GM12873 (cell line): Measurements from ENCODE around the gene TMX1.

ENCODE experiments used
- TF ChIP-seq, protein P1 (sequence below): IDR thresholded peaks from 2 replicates; pipeline ENCODE4 v1.5.1; 2012; ENCODE audit warnings: low read depth, mild to moderate bottlenecking, moderate library complexity, low read length, control low read depth; ENCODE audit not compliant: insufficient read depth; ENCODE audit errors: missing control alignments

TMX1 gene, protein sequence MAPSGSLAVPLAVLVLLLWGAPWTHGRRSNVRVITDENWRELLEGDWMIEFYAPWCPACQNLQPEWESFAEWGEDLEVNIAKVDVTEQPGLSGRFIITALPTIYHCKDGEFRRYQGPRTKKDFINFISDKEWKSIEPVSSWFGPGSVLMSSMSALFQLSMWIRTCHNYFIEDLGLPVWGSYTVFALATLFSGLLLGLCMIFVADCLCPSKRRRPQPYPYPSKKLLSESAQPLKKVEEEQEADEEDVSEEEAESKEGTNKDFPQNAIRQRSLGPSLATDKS

DNA sequence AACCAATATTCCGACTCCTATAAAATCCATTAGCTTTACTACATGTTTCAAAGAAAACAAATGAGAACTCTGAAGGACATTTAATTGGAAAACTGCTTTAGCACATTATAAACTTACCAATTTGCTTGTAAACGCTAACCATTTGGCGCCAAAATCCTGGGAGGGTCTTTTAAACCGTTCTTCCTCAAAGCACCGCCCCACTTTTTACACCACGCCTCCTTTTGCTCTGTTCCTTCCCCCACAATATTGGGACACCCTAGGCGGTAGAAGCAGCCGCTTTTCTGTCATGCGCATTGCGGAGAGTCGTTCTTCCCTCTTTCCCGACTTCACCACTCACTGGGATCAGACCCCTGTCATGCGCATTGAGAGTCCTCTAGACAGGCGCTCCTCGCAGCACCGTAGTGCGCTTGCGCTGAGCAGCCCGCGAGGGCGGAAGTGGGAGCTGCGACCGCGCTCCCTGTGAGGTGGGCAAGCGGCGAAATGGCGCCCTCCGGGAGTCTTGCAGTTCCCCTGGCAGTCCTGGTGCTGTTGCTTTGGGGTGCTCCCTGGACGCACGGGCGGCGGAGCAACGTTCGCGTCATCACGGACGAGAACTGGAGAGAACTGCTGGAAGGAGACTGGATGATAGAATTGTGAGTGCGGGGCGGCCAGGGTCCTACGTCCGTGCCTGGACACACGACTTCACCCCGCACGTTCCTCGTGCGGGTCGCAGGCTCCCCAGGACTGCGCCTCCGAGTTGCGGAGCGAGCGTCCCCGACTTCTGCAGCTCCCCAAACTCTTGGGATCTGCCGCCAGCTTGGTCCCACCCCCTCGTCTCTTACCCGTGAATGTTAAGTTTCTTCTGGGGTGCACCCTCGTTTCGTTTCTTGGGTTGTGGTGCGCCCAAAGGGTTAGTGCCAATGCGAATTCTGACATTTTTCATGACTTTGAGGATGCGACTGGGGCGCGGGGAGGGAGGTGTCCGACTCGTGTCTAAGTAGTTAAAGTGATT lies at the start of gene TMX1:
Gene TMX1 (plus strand): TSS at position 435 of the 991 bp plus-strand sequence. CDS start 46 bp downstream, at position 481.
- TF ChIP-seq, protein P1, sequence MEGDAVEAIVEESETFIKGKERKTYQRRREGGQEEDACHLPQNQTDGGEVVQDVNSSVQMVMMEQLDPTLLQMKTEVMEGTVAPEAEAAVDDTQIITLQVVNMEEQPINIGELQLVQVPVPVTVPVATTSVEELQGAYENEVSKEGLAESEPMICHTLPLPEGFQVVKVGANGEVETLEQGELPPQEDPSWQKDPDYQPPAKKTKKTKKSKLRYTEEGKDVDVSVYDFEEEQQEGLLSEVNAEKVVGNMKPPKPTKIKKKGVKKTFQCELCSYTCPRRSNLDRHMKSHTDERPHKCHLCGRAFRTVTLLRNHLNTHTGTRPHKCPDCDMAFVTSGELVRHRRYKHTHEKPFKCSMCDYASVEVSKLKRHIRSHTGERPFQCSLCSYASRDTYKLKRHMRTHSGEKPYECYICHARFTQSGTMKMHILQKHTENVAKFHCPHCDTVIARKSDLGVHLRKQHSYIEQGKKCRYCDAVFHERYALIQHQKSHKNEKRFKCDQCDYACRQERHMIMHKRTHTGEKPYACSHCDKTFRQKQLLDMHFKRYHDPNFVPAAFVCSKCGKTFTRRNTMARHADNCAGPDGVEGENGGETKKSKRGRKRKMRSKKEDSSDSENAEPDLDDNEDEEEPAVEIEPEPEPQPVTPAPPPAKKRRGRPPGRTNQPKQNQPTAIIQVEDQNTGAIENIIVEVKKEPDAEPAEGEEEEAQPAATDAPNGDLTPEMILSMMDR, result no peak

DNA sequence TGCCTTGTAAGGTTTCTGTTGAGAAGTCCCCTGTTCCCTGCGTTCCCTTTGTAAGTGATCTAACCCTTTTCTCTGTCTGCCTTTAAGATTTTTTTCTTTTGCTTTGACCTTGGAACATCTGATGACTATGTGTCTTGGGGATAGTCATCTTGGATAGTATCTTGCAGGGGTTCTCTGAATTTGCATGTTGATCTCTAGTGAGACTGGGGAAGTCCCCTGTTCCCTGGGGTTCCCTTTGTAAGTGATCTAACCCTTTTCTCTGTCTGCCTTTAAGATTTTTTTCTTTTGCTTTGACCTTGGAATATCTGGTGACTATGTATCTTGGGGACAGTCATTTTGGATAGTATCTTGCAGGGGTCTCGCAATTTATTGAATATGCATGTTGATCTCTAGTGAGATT lies 38.2 kb upstream of the TMX1 start:
- TF ChIP-seq, protein P1, result no peak

DNA sequence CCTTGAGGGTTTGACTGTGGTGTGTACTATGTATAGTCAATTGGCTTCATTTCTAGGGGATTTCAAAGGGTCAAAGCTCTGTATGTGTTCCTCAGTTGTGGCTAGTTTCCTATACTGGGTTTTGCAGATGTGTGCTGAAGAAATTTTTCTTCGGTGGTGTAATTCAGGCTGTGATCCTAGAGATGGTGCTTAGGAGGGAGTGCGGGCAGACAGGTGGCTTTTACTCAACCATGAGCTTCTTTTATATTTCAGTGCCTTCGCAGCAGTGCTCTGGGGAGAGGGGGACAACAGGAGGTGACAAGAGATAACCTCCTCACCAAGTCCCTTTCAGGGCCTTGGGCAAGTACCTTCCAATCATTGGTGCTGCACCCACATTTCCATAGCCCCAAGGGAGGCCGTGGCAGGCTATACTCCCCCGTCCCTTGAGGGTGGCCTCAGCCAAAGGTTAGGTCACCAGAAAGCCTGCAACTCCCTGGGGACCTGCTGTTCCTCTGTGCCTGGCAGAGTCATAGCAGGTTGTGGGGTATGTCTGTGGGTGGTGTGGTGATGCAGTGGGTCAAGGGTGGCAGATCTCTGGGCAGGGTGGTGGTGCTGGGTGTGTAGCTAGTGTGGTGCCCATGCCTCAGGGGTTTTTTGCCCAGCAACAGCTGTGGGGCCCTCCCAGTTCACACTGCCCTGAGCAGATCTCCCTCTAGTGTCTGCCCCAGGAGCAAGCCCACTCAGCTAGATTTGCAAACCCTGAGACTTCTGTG lies 37.0 kb upstream of the TMX1 start:
- TF ChIP-seq, protein P1, result peak; percentile 57

DNA sequence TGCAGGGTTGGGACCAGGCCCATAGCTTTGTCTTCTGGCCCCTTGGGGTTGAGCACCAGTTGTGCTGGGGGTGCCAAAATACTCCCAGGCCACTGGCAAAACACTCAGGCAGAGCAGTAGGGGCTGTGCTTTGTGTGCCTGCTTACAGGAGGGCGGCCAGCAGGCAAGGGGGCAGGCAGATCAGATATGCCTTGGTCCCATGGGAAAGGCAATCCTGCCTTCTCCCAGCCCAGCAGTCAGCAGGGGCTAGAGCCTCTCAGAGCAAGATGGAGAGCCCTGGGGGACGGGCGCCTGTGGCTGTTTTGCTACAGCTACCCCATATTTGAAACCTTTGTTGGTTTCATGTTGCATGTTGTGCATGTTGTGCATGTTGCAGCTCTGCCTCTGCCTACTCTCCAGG lies 36.2 kb upstream of the TMX1 start:
- TF ChIP-seq, protein P1, result no peak

DNA sequence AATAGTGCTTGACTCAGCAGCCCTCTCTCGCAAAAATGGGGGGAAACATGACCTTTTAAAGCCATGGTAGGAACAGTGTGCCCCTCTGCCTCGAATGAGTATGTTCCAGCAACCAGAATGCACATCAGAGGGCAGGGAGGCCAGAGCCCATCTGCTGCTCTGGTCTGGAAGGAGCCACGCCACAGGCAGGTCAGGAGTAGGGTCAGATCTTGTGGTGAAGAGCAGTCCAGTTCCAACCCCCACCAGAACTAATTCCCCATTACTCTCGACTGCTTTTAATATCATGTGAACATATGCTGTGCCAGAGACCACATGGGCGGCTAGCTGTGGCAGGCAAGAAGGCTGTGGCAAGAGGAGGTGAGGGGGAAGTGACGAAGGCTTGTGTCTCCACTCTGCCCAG lies 34.6 kb upstream of the TMX1 start:
- TF ChIP-seq, protein P1, result no peak

DNA sequence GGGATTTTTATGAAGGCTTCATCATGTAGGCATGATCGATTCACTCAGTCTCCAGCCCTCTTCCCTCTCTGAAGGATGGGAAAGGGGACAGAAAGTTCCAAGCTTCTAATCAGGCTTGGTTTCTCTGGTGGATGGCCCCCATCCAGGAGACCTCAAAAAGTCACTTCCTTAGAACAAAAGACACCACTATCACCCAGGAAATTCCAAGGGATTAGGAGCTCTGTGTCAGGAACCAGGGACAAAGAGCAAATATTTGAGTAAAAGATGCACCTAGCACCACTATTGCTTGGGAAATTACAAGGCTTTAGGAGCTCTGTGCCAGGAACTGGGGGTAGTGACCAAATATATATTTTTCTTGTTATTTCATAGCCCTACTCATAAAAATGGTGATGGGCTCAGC lies 33.6 kb upstream of the TMX1 start:
- TF ChIP-seq, protein P1, result no peak
